Spinal cord (tissue), 10 donors: Measurements from ENCODE around the gene STXBP3. TPM values are rescaled to one million over a fixed set of nuclear protein-coding genes. Genes with fewer than 3 reads are reported as not detected.

Experiments
- DNase-seq, 6 donors: peaks; one replicate each; pipeline versions ENCODE4 v3.0.0 to v3.0.0-alpha.2; 2013 to 2015; ENCODE audit warnings: low spot score in 6 of 6, low read depth in 4 of 6
- H3K27ac ChIP-seq: one replicate; pipeline ENCODE4 v1.5.1; 2013; ENCODE audit warnings: low read depth, low read length, control low read depth
- H3K27me3 ChIP-seq: one replicate; pipeline ENCODE4 v1.6.1; 2013; ENCODE audit warnings: low read length; ENCODE audit not compliant: control insufficient read depth, insufficient read depth
- H3K36me3 ChIP-seq: one replicate; pipeline ENCODE4 v1.6.1; 2013; ENCODE audit warnings: low read length; ENCODE audit not compliant: control insufficient read depth, insufficient read depth
- H3K4me1 ChIP-seq: one replicate; pipeline ENCODE4 v1.6.1; 2013; ENCODE audit warnings: low read length; ENCODE audit not compliant: control insufficient read depth, insufficient read depth
- H3K4me3 ChIP-seq: one replicate; pipeline ENCODE4 v1.5.1; 2013; ENCODE audit warnings: low read depth, low read length, control low read depth
- H3K9me3 ChIP-seq: one replicate; pipeline ENCODE4 v1.6.1; 2013; ENCODE audit warnings: low read length; ENCODE audit not compliant: control insufficient read depth, insufficient read depth
- WGBS: methylation state at CpG from one replicate; pipeline ENCODE4 v1.1.5; 2013; ENCODE audit warnings: missing lambda C conversion rate; ENCODE audit not compliant: insufficient coverage; 5-methylcytosine and 5-hydroxymethylcytosine counted together
- polyA plus RNA-seq, 2 donors: library from polyadenylated mRNA; unstranded; fragments of 120-200 nt; gene quantifications; one replicate each; pipeline ENCODE4 v1.2.1, GENCODE V29; 2013; ENCODE audit not compliant: insufficient read length in 2 of 2
- total RNA-seq, 2 donors: library from RNA; depleted of rRNA in 1 of 2; stranded (reverse); fragments of 120-200 nt in 1 of 2; fragments of >200 nt in 1 of 2; gene quantifications; one replicate each; pipeline versions ENCODE4 v1.2.3 to v1.2.4, GENCODE V29; 2013 to 2014
- donor health status: healthy.

The STXBP3 gene
- total and polyA plus RNA-seq, 4 donors = 45.9 to 85.7 (median 52.5) TPM

DNA sequence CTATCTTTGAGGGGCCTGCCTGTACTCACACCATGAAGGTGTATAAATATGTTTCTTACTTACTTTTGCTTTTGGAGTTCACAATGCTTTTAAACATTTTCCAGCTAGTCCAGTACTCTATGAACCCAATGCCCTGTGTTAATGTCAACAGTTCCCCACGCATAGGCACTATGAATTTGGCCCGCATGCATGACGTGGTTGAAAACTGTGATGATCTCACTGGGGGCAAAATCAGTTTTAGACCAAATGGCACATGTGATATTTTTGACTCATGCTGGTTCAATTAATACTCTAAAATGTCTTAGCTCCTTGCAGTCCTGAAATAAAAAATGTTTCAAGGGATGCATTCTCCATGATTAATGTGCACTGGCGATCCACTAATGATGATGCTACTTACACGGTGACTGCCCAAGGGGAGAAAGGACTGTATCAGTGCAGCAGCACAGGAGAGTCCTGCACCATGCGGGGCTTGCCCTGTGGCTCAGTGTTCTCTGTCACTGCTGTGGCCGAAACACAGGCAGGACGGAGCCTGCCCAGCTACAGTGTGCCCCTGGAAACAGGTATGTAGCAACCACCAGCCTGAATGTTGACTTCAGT is 18.0 kb upstream of the STXBP3 start:
- peak in 1 of 6 donors; percentile 59 for DNase-seq
- H3K4me1 ChIP-seq = no peaks in the 10 kb centered on the region
- H3K36me3 ChIP-seq = no peaks in the 10 kb centered on the region
- H3K27me3 ChIP-seq = no peaks in the 10 kb centered on the region
- no peaks in the 10 kb centered on the region for H3K9me3 ChIP-seq
- no peak overlapping the region for H3K4me3 ChIP-seq
- 85% methylated on average over 8 of the region's 8 CpGs for WGBS
- H3K27ac ChIP-seq = no peak overlapping the region

DNA sequence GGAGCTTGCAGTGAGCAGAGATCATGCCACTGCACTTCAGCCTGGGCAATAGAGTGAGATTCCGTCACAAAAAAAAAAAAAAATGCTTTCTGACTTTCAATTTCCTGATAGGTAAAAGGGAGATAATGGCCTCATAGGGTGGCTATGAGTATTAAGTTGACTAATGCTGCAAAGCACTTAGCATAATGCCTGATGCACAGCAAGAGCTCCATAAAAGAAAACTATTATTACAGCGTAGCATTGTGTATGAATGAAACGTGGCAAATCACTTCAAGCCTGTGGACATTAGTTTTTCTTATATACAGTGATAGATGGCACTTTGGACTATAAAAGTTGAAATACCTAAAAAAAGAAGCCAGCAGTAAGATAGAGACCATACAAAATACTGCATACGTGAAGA is 17.0 kb upstream of the STXBP3 start:
- 63% methylated on average over 2 of the region's 4 CpGs for WGBS
- H3K27me3 ChIP-seq = no peaks in the 10 kb centered on the region
- no peaks in the 10 kb centered on the region for H3K4me1 ChIP-seq
- DNase-seq = peak in 1 of 6 donors; percentile 74
- H3K27ac ChIP-seq = no peak overlapping the region
- H3K4me3 ChIP-seq = no peak overlapping the region
- H3K36me3 ChIP-seq = no peaks in the 10 kb centered on the region
- H3K9me3 ChIP-seq = no peaks in the 10 kb centered on the region

DNA sequence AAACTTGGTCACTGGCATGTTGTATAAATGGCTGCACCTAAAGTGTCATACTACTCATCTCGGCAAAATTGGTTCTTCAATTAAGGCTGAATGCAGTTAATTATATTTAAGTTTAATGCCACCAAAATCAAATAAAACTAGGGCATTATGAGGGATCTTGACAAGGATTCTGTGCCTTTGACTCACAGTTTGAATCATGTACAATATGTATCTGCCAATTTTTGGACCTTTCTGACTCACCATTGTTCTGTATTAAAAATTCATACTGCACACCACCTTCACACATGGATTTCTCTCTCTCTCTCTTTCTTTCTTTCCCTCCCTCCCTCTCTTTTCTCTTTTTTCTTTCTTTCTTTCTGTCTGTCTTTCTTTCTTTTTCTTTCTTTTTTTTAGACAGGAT is 14.1 kb upstream of the STXBP3 start:
- no peak overlapping the region for H3K27ac ChIP-seq
- no CpG with 5 or more reads among the region's 1 CpG for WGBS

DNA sequence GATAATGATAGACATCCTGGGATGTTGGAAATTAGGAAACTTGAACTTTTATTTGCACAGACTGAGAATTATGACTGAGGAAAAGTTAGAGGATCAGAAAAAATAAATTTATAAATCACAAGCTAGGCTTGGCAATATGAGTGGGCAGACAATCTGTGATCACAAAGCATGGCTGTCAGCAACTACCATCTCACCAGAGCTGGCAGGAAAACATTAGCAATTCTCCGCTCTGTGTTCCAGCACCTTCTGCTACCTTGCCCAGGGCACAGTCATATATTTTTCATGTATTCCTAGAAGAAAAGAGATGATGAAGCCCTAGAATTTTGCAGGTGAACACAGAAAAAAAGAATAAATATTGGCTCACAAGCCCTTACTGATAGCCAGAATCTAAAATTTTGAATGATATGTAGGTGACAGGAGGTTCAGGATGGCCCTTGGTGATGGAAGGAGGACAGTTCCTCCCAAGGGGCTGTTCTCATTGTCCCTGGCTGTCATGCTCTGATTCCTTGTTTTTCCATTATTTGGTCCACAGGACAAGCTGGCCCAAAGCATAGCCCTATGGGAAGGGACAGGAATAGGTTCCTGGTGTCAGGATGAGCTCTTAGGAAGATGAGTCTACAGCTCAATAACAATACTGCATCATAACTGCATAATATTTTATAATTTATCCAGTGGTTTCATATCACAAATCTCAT is 12.2 kb upstream of the STXBP3 start:
- WGBS = no CpG with 5 or more reads among the region's 1 CpG
- no peaks in the 10 kb centered on the region for H3K4me1 ChIP-seq
- H3K36me3 ChIP-seq = no peaks in the 10 kb centered on the region
- no peaks in the 10 kb centered on the region for H3K27me3 ChIP-seq
- H3K27ac ChIP-seq = no peak overlapping the region
- peak in 1 of 6 donors; percentile 15 for DNase-seq
- no peak overlapping the region for H3K4me3 ChIP-seq
- H3K9me3 ChIP-seq = no peaks in the 10 kb centered on the region

More for the DNA sequence above, 14.1 kb upstream of the STXBP3 start:
- Histone ChIP-seq H3K27me3 (no peaks in the 10 kb centered on the region), H3K36me3 (no peaks in the 10 kb centered on the region), H3K9me3 (no peaks in the 10 kb centered on the region), H3K4me3 (no peak overlapping the region), H3K4me1 (no peaks in the 10 kb centered on the region)
- DNase-seq = no peak

DNA sequence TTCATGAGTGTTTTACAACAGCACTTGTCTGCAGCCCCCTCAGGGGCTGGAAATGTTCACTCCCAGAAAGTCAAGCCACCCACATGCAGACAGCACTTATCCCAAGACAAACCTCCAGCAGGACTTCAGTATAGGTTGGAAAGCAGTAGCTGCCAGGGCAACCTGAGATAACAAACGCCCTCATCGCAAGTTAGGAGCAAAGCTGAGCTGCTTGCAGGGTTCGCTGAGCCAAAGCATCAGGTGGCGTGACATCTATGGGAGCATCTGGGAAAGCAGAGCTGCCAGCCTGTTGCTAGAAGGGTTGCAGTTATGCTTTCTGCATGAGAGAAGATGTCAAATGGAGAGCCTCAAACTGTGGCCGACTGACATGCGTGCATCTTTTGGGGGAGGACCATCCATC is 4.2 kb upstream of the STXBP3 start:
- Histone ChIP-seq H3K9me3 (no peaks in the 10 kb centered on the region), H3K4me1 (no peaks in the 10 kb centered on the region), H3K4me3 (no peak overlapping the region), H3K36me3 (no peaks in the 10 kb centered on the region), H3K27ac (no peak overlapping the region), H3K27me3 (no peaks in the 10 kb centered on the region)
- WGBS = 67% methylated on average over 4 of the region's 6 CpGs
- DNase-seq = peak in 1 of 6 donors; percentile 38

DNA sequence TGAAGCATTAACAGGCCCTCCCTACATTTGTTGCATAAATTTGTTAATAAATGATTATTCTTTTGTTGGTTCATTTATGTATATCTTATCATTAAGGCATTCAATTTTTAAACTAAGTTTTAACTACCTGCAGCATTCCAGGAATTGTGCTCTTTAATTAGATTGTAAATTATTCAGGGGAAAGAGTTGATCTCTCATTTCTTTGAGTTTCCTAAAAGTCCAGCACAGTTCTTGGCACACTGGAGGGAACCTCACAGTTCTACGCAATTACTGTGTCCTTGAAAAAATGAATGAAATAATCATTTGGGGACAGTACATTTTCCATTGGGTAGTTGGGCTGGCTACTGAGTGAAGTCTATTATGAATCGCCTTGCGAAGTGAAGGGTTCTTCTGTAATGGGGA is 493 bp upstream of the STXBP3 start:
- 47% methylated on average over 3 of the region's 3 CpGs for WGBS
- H3K4me3 ChIP-seq = peak overlapping the region; percentile 94
- no peaks in the 10 kb centered on the region for H3K36me3 ChIP-seq
- H3K27me3 ChIP-seq = no peaks in the 10 kb centered on the region
- H3K4me1 ChIP-seq = peaks cover 7% of the 10 kb centered on the region
- peak overlapping the region; percentile 99 for H3K27ac ChIP-seq
- no peak for DNase-seq
- H3K9me3 ChIP-seq = no peaks in the 10 kb centered on the region

DNA sequence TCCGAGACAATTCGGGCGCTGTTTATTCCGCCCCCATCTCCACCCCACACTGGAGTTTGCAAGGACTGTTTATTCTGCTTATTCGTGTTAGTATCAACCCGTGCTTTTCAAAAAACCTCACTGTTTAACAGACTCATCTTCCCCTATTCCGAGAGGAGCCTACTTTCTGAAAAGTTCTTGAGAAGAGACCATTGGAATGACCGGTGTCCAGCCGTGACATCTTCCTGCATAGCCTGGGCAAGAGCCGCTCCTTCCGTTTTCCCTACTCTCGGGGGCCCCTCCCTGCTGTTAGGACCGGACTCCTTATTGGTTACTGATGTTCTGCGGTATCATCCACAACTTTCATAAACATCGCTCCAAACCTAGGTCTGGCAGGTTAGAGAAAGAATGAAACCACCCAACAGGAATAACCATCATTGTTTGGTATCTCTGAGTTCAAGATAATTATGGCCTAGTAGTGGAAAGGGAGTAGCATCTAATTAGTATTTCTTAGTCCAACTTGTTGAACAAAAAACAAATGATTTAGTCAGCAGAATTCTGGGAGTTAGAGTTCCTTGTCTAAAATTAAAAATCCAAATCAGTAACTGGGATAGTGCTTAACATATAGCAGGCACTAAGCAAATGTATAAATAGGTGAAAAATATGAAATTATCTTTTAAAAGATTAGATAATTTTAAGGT is 837 bp downstream of the STXBP3 start:
- Histone ChIP-seq H3K27ac (peak overlapping the region; percentile 99), H3K36me3 (no peaks in the 10 kb centered on the region), H3K9me3 (no peaks in the 10 kb centered on the region), H3K4me3 (peak overlapping the region; percentile 94), H3K27me3 (no peaks in the 10 kb centered on the region), H3K4me1 (peaks cover 7% of the 10 kb centered on the region)
- WGBS = 0% methylated on average over 8 of the region's 15 CpGs
- DNase-seq = peak; percentile 38 to 85 (median 59)

DNA sequence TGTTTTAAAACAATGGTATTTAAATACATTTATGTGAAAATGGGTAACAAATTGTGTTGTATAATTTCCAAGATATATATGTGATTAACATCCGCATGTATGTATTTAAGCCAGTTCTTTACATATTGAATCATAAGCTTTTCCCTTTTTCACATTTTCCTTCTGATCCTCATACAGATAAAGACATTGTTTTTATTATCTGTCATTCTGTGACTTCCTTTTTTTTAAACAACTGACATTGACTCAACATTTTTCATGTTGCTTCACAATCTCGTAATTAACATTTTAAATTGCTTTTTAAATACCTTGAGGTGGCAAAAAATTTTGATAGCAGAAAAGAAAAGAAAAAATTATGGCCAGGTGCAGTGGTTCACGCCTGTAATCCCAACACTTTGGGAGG is 1.4 kb downstream of the STXBP3 start:
- H3K9me3 ChIP-seq = no peaks in the 10 kb centered on the region
- peaks cover 7% of the 10 kb centered on the region for H3K4me1 ChIP-seq
- H3K27ac ChIP-seq = no peak overlapping the region
- H3K36me3 ChIP-seq = no peaks in the 10 kb centered on the region
- WGBS = no CpG with 5 or more reads among the region's 3 CpGs
- no peaks in the 10 kb centered on the region for H3K27me3 ChIP-seq
- H3K4me3 ChIP-seq = peak overlapping the region; percentile 94
- no peak for DNase-seq

DNA sequence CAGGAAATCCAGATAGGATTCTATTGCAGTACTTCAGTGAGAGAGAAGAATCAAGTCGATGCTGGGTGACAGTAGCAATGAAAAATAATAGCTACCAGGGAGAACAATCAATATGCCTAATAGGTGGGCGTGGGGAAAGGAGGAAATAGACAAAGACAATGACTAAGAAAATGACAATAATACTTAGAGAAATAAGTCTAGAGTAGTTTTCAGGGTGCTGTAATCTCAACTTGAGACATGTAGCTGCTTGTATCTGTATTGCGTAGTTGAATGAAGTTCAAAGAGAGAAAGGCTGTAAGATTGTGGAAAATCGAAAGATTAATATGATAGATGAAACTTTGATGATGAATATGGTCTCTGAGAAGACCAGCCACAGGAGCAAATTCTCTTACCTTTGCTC is 2.6 kb downstream of the STXBP3 start:
- H3K27me3 ChIP-seq = no peaks in the 10 kb centered on the region
- H3K36me3 ChIP-seq = no peaks in the 10 kb centered on the region
- H3K4me3 ChIP-seq = no peak overlapping the region
- WGBS = 90% methylated on average over 2 of the region's 4 CpGs
- DNase-seq = no peak
- peaks cover 7% of the 10 kb centered on the region for H3K4me1 ChIP-seq
- H3K9me3 ChIP-seq = no peaks in the 10 kb centered on the region
- H3K27ac ChIP-seq = no peak overlapping the region
